ENCODE results near the gene UBE2J2.

Gene UBE2J2

GRCh38 chr1:1213345-1214265 is 60.0 kb downstream of the UBE2J2 start, which contains the start of gene TNFRSF4:
Gene TNFRSF4, minus strand, starts transcription at chr1:1214153. Its CDS starts 26 bp downstream, at chr1:1214127.
- ATAC-seq = no peak; the same call in 2 of the 3 replicates

GRCh38 chr1:1212780-1213344 is 60.8 kb downstream of the UBE2J2 start:
- TF ChIP-seq ESRRG (CRISPR knock-in tag; IDR thresholded peaks at IDR 0.05) = no peak
- no peak for TF ChIP-seq POU6F1 (CRISPR knock-in tag; IDR thresholded peaks at IDR 0.05; ENCODE audit: borderline replicate concordance, low read depth)
- no peak for TF ChIP-seq GLIS3 (CRISPR knock-in tag; IDR thresholded peaks at IDR 0.05)
- no peak for TF ChIP-seq ZNF70 (CRISPR knock-in tag; IDR thresholded peaks at IDR 0.05)
- no peak for TF ChIP-seq RARB (CRISPR knock-in tag; IDR thresholded peaks at IDR 0.05)
- no peak for ATAC-seq

More at GRCh38 chr1:1213345-1214265, 60.0 kb downstream of the UBE2J2 start, which contains the start of gene TNFRSF4:
- TF ChIP-seq OSR1 (CRISPR knock-in tag; IDR thresholded peaks at IDR 0.05) (no peak), SNAI2 (CRISPR knock-in tag; IDR thresholded peaks at IDR 0.05) (no peak), ISL1 (CRISPR knock-in tag; IDR thresholded peaks at IDR 0.05) (no peak), ZNF565 (CRISPR knock-in tag; conservative IDR thresholded peaks at IDR 0.05; ENCODE audit: low read depth) (no peak), CSRNP3 (CRISPR knock-in tag; IDR thresholded peaks at IDR 0.05) (no peak), POU6F1 (CRISPR knock-in tag; IDR thresholded peaks at IDR 0.05; ENCODE audit: borderline replicate concordance, low read depth) (no peak), ZC3H10 (CRISPR knock-in tag; IDR thresholded peaks at IDR 0.05) (no peak), ZFP3 (CRISPR knock-in tag; IDR thresholded peaks at IDR 0.05) (no peak), ARNTL (CRISPR knock-in tag; IDR thresholded peaks at IDR 0.05; ENCODE audit: borderline replicate concordance, low read depth) (no peak), ZFP30 (CRISPR knock-in tag; IDR thresholded peaks at IDR 0.05) (no peak), TOX (CRISPR knock-in tag; IDR thresholded peaks at IDR 0.05; ENCODE audit: borderline replicate concordance) (no peak), GLIS3 (CRISPR knock-in tag; IDR thresholded peaks at IDR 0.05) (no peak), ZNF8 (CRISPR knock-in tag; IDR thresholded peaks at IDR 0.05) (no peak)

GRCh38 chr1:1211541-1212441 is 61.9 kb downstream of the UBE2J2 start:
- no peak for ATAC-seq
- TF ChIP-seq CSRNP3 (CRISPR knock-in tag; IDR thresholded peaks at IDR 0.05) = no peak
- TF ChIP-seq CREB5 (CRISPR knock-in tag; IDR thresholded peaks at IDR 0.05; ENCODE audit: low read depth) = no peak
- no peak for TF ChIP-seq ZNF565 (CRISPR knock-in tag; conservative IDR thresholded peaks at IDR 0.05; ENCODE audit: low read depth)
- no peak for TF ChIP-seq ESRRG (CRISPR knock-in tag; IDR thresholded peaks at IDR 0.05)
- TF ChIP-seq GLIS3 (CRISPR knock-in tag; IDR thresholded peaks at IDR 0.05) = no peak
- TF ChIP-seq PATZ1 (CRISPR knock-in tag; IDR thresholded peaks at IDR 0.05; ENCODE audit: borderline replicate concordance) = no peak
- TF ChIP-seq SNAI2 (CRISPR knock-in tag; IDR thresholded peaks at IDR 0.05) = no peak
- TF ChIP-seq RARB (CRISPR knock-in tag; IDR thresholded peaks at IDR 0.05) = no peak
- no peak for TF ChIP-seq ZFP30 (CRISPR knock-in tag; IDR thresholded peaks at IDR 0.05)
- no peak for TF ChIP-seq CSDC2 (CRISPR knock-in tag; IDR thresholded peaks at IDR 0.05)
- no peak for TF ChIP-seq POU6F1 (CRISPR knock-in tag; IDR thresholded peaks at IDR 0.05; ENCODE audit: borderline replicate concordance, low read depth)
- no peak for TF ChIP-seq TCF4 (CRISPR knock-in tag; IDR thresholded peaks at IDR 0.05; ENCODE audit: borderline replicate concordance)
- TF ChIP-seq PPARA (CRISPR knock-in tag; IDR thresholded peaks at IDR 0.05; ENCODE audit: borderline replicate concordance) = no peak
- TF ChIP-seq ARNTL (CRISPR knock-in tag; IDR thresholded peaks at IDR 0.05; ENCODE audit: borderline replicate concordance, low read depth) = no peak
- TF ChIP-seq ZNF70 (CRISPR knock-in tag; IDR thresholded peaks at IDR 0.05) = no peak
- no peak for TF ChIP-seq ZC3H10 (CRISPR knock-in tag; IDR thresholded peaks at IDR 0.05)
- no peak for TF ChIP-seq ISL1 (CRISPR knock-in tag; IDR thresholded peaks at IDR 0.05)

Data from SK-N-SH treated with all-trans-retinoic acid at 6 μM for 48 hours (cell line).